Neural progenitor cell (in vitro differentiated cells): ENCODE results near the gene BTBD9.

Source experiments
- EZH2 ChIP-seq: fragments of 200-600 bp; sonication (generic); IDR thresholded peaks from 2 replicates; pipeline ENCODE4 v1.6.1; 2017; ENCODE audit warnings: antibody characterized with exemption, mild to moderate bottlenecking, moderate library complexity
- TF ChIP-seq, protein P1 (sequence below): fragments of 200-600 bp; sonication (generic); IDR thresholded peaks from 2 replicates; pipeline ENCODE4 v1.5.1; 2017; ENCODE audit warnings: antibody characterized with exemption, mild to moderate bottlenecking

DNA sequence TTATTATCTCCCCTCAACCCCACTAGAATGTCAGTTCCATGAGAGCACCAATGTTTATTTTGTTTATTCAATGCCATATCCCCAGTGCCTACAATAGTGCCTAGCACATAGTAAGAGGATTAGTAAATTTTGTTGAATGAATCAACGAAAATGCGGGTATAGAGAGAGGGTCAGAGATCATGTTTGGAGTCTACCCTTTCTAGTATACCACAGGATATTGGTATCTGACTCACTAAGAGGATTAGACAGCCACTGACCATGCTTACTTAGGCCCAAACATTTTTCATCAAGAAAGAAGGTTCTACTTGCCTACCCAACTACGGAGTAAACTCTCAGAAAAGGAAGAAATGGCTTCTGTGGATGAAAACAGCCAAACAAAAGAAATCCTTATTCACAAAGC is 356.8 kb downstream of the BTBD9 start:
- TF ChIP-seq, protein P1, sequence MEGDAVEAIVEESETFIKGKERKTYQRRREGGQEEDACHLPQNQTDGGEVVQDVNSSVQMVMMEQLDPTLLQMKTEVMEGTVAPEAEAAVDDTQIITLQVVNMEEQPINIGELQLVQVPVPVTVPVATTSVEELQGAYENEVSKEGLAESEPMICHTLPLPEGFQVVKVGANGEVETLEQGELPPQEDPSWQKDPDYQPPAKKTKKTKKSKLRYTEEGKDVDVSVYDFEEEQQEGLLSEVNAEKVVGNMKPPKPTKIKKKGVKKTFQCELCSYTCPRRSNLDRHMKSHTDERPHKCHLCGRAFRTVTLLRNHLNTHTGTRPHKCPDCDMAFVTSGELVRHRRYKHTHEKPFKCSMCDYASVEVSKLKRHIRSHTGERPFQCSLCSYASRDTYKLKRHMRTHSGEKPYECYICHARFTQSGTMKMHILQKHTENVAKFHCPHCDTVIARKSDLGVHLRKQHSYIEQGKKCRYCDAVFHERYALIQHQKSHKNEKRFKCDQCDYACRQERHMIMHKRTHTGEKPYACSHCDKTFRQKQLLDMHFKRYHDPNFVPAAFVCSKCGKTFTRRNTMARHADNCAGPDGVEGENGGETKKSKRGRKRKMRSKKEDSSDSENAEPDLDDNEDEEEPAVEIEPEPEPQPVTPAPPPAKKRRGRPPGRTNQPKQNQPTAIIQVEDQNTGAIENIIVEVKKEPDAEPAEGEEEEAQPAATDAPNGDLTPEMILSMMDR = no peak
- TF ChIP-seq EZH2 = no peak
